Kidney (tissue), 14 donors: Measurements from ENCODE around the gene PCGF6. TPM values are rescaled to one million over a fixed set of nuclear protein-coding genes. Genes with fewer than 3 reads are reported as not detected.

Experiments
- DNase-seq, 5 donors: peaks; one replicate each; pipeline ENCODE4 v3.0.0-alpha.2; 2013 to 2020
- FAIRE-seq: peaks from 2 replicates; lab custom pipeline; 2012; peaks lifted over from hg19 to GRCh38; lab: Jason Lieb, UNC
- H3K27ac ChIP-seq, 2 donors: one replicate each; pipeline ENCODE4 v1.7.0; 2013; ENCODE audit warnings: low read depth in 2 of 2, low read length in 2 of 2, inconsistent platforms in 1 of 2
- H3K27me3 ChIP-seq: one replicate; pipeline ENCODE4 v1.7.1; 2013; ENCODE audit warnings: low read length, inconsistent platforms; ENCODE audit not compliant: control insufficient read depth, insufficient read depth
- H3K36me3 ChIP-seq, 3 donors: one replicate each; pipeline versions ENCODE4 v1.7.0 to v1.7.1; 2013; ENCODE audit warnings: low read length in 3 of 3, control low read depth in 1 of 3, inconsistent platforms in 1 of 3; ENCODE audit not compliant: insufficient read depth in 3 of 3, control insufficient read depth in 2 of 3
- H3K4me1 ChIP-seq, 3 donors: one replicate each; pipeline versions ENCODE4 v1.7.0 to v1.7.1; 2013; ENCODE audit warnings: low read length in 3 of 3, inconsistent platforms in 1 of 3, low read depth in 1 of 3; ENCODE audit not compliant: control insufficient read depth in 2 of 3, insufficient read depth in 2 of 3
- H3K4me3 ChIP-seq, 3 donors: one replicate each; pipeline versions ENCODE4 v1.7.0 to v1.8.1; 2013; ENCODE audit warnings: low read length in 3 of 3, control low read depth in 1 of 3, inconsistent platforms in 1 of 3
- H3K9ac ChIP-seq, 3 donors: one replicate each; pipeline versions ENCODE4 v1.7.0 to v1.7.1; 2013; ENCODE audit warnings: low read length in 3 of 3, control low read depth in 1 of 3, inconsistent platforms in 1 of 3
- H3K9me3 ChIP-seq, 3 donors: one replicate each; pipeline versions ENCODE4 v1.7.0 to v1.7.1; 2013; ENCODE audit warnings: low read length in 3 of 3, control low read depth in 1 of 3, inconsistent platforms in 1 of 3; ENCODE audit not compliant: control insufficient read depth in 2 of 3, insufficient read depth in 1 of 3
- CTCF ChIP-seq: IDR thresholded peaks from 3 replicates; pipeline ENCODE4 v1.5.1; 2012; ENCODE audit warnings: mild to moderate bottlenecking, moderate library complexity, borderline replicate concordance; ENCODE audit not compliant: insufficient read depth; ENCODE audit errors: extremely low read depth
- intact Hi-C: fragments of 100-400 bp; cut with DNase I; formaldehyde crosslinking; loops from one replicate; pipeline ENCODE4 v1.11.1; 2022
- microRNA-seq: library from miRNA; unstranded; fragments of <30 nt; microRNA quantifications from one replicate; pipeline ENCODE4 v1.2.0, GENCODE V29; 2020
- polyA plus RNA-seq: library from polyadenylated mRNA; stranded (reverse); fragments of 350-450 nt; fragmentation: Illumina TruSeq; extraction: RNeasy Lipid Tissue Mini Kit (QIAGEN cat#74804); gene quantifications from one replicate; pipeline ENCODE4 v1.2.3, GENCODE V29; 2014; ENCODE audit warnings: low read depth, low replicate concordance; ENCODE audit not compliant: insufficient read depth
- total RNA-seq: library from RNA; stranded (reverse); fragmentation: NEBNext Ultra II Directional; extraction: Animal tissue kit (Norgen Biotek cat#: 25700); gene quantifications from one replicate; pipeline ENCODE4 v1.2.1, GENCODE V29; 2021
- donor health status: control.
- donor health status: control.
- donor health status: control.
- donor health status: control.
- donor health status: control.
- donor health status: DM: yes; HTN: yes; CAD: no.
- donor health status: Normal renal cell carcinoma (clear cell type).

PCGF6 gene
- total and polyA plus RNA-seq, 2 donors from 2014 or later = 3.0 to 6.3 TPM

DNA sequence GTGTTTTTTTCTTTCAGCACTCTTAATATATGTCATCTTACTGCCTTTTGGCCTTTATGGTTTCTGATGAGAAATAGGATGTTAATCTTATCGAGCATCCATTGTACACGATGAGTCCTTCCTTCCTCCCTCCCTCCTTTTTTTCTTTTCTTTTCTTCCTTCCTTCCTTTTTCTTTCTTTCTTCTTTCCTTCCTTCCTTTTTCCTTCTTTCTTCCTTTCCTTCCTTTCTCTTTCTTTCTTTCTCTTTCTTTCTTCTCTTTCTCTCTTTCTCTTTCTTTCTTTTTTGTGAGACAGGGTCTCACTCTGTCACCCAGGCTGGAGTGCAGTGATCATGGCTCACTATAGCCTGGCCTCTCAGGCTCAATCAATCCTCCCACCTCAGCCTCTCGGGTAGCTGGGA lies 96.8 kb downstream of the PCGF6 start:
- TF ChIP-seq CTCF = no peak
- intact Hi-C loops = no loop called here
- Histone ChIP-seq H3K9ac (no peak overlapping the region), H3K36me3 (no peaks in the 10 kb centered on the region), H3K4me1 (no peaks in the 10 kb centered on the region), H3K27ac (no peak overlapping the region), H3K4me3 (no peak overlapping the region), H3K9me3 (no peaks in the 10 kb centered on the region), H3K27me3 (no peaks in the 10 kb centered on the region)
- DNase-seq = no peak
- no peak for FAIRE-seq

Small RNA genes within 50 kb of the gene (microRNA-seq; reads per million reads assigned to microRNA genes)
- 387 reads per million, percentile 70 among the genes with 10 or more reads in this experiment for gene MIR1307

Other genes starting within 250 kb of the PCGF6 start
- 91.7 TPM for gene NT5C2, start 157.9 kb downstream of the PCGF6 start, total RNA-seq
- gene NT5C2, start 157.9 kb downstream of the PCGF6 start, polyA plus RNA-seq = 30.9 TPM
- gene RPEL1, start 105.3 kb downstream of the PCGF6 start, total RNA-seq = not detected
- not detected for gene RPEL1, start 105.3 kb downstream of the PCGF6 start, polyA plus RNA-seq
- gene INA, start 74.0 kb downstream of the PCGF6 start, total RNA-seq = 0.16 TPM
- not detected for gene INA, start 74.0 kb downstream of the PCGF6 start, polyA plus RNA-seq
- gene TAF5, start 16.8 kb upstream of the PCGF6 start, total RNA-seq = 2.5 TPM
- 1.5 TPM for gene TAF5, start 16.8 kb upstream of the PCGF6 start, polyA plus RNA-seq
- gene ATP5MK, start 45.3 kb upstream of the PCGF6 start, total RNA-seq = 265 TPM
- 1,143 TPM for gene ATP5MK, start 45.3 kb upstream of the PCGF6 start, polyA plus RNA-seq
- gene PDCD11, start 45.5 kb upstream of the PCGF6 start, total RNA-seq = 24.9 TPM
- 8.7 TPM for gene PDCD11, start 45.5 kb upstream of the PCGF6 start, polyA plus RNA-seq
- 26.0 TPM for gene CALHM2, start 101.2 kb upstream of the PCGF6 start, total RNA-seq
- gene CALHM2, start 101.2 kb upstream of the PCGF6 start, polyA plus RNA-seq = 8.0 TPM
- not detected for gene CALHM1, start 107.8 kb upstream of the PCGF6 start, total RNA-seq
- not detected for gene CALHM1, start 107.8 kb upstream of the PCGF6 start, polyA plus RNA-seq
- not detected for gene CALHM3, start 128.1 kb upstream of the PCGF6 start, total RNA-seq
- not detected for gene CALHM3, start 128.1 kb upstream of the PCGF6 start, polyA plus RNA-seq
- gene NEURL1, start 142.6 kb upstream of the PCGF6 start, total RNA-seq = 1.2 TPM
- gene NEURL1, start 142.6 kb upstream of the PCGF6 start, polyA plus RNA-seq = 1.2 TPM